H1 (cell line): ENCODE results near the gene PHKG2. TPM values are rescaled to one million over a fixed set of nuclear protein-coding genes. Genes with fewer than 3 reads are reported as not detected.

Experiments
- BACH1 ChIP-seq: IDR thresholded peaks from 2 replicates; pipeline ENCODE4 v1.6.1; 2012; ENCODE audit warnings: low read length, improper control_type of control experiment
- CTCF ChIP-seq, 3 experiments: IDR thresholded peaks; 1 replicate in 2 of 3; 2 replicates in 1 of 3; pipeline versions ENCODE4 v1.5.1 to v1.6.1; 2011; ENCODE audit warnings: low read length in 3 of 3, mild to moderate bottlenecking in 3 of 3, inconsistent platforms in 2 of 3, low read depth in 1 of 3, moderate library complexity in 1 of 3; ENCODE audit not compliant: insufficient read depth in 1 of 3; ENCODE audit errors: control extremely low read depth in 1 of 3
- EZH2 ChIP-seq: fragments of 200-600 bp; sonication (generic); IDR thresholded peaks from 2 replicates; pipeline ENCODE4 v1.7.1; 2012; ENCODE audit warnings: low read depth, mild to moderate bottlenecking, moderate library complexity, low read length, inconsistent platforms; ENCODE audit not compliant: severe bottlenecking
- HDAC6 ChIP-seq: IDR thresholded peaks from one replicate; pipeline ENCODE4 v1.7.1; 2012; ENCODE audit warnings: low read depth, mild to moderate bottlenecking, inconsistent platforms, low read length, moderate library complexity
- SP2 ChIP-seq: IDR thresholded peaks from 2 replicates; pipeline ENCODE4 v1.6.1; 2012; ENCODE audit warnings: mild to moderate bottlenecking, low read length, inconsistent platforms
- TAF7 ChIP-seq: optimal IDR thresholded peaks from 2 replicates; pipeline ENCODE3; 2011; ENCODE audit warnings: low read depth, mild to moderate bottlenecking, inconsistent platforms, low read length, moderate library complexity, borderline replicate concordance
- polyA plus RNA-seq, 7 experiments: library from polyadenylated mRNA; depleted of rRNA in 3 of 7; stranded (reverse) in 5 of 7; unstranded in 2 of 7; fragments of >200 nt in 5 of 7; fragments of 200-250 nt in 2 of 7; gene quantifications; 1 replicate in 5 of 7; 2 replicates in 1 of 7; 4 replicates in 1 of 7; pipeline versions ENCODE4 v1.2.1 to v1.2.3, GENCODE V29; 2011 to 2013; ENCODE audit warnings: missing spikeins in 2 of 7, mixed read lengths in 2 of 7
- total RNA-seq: library from RNA; stranded (reverse); fragmentation: NEBNext Ultra II Directional; extraction: Animal tissue kit (Norgen Biotek cat#: 25700); gene quantifications from 2 replicates; pipeline ENCODE4 v1.2.1, GENCODE V29; 2021
- TF ChIP-seq, protein P1 (sequence below): fragments of 300-600 bp; sonication (generic); IDR thresholded peaks from 2 replicates; pipeline ENCODE4 v1.7.1; 2012; ENCODE audit warnings: low read length, moderate library complexity, mild to moderate bottlenecking, inconsistent platforms; ENCODE audit not compliant: insufficient replicate concordance

Gene PHKG2
- total and polyA plus RNA-seq, 2 of the 8 experiments (the other 6 are each of a cell fraction or from before 2014, with no cell fraction given) = 36.0 to 53.4 TPM

DNA sequence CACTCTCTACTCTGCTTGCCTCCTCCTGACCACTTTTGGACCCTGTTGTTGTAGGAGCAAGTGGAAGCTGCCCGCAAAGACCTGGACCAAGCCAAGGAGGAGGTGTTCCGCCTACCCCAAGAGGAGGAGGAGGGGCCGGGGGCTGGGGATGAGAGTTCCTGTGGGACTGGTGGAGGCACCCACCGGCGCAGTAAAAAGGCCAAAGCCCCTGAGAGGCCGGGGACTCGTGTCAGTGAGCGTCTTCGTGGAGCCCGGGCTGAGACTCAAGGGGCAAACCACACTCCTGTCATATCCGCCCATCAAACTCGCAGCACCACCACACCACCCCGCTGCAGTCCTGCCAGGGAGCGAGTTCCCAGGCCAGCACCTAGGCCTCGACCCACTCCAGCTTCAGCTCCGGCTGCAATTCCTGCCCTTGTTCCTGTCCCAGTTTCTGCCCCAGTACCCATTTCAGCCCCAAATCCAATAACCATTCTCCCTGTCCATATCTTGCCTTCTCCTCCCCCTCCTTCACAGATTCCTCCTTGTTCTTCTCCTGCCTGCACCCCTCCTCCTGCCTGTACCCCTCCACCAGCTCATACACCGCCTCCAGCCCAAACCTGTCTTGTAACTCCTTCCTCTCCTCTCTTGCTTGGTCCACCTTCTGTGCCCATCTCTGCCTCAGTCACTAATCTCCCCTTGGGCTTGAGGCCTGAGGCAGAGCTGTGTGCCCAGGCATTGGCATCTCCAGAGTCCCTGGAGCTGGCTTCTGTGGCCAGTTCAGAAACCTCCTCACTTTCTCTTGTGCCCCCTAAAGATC, 11.0 kb upstream of the PHKG2 start (continued):
- TF ChIP-seq, protein P1, sequence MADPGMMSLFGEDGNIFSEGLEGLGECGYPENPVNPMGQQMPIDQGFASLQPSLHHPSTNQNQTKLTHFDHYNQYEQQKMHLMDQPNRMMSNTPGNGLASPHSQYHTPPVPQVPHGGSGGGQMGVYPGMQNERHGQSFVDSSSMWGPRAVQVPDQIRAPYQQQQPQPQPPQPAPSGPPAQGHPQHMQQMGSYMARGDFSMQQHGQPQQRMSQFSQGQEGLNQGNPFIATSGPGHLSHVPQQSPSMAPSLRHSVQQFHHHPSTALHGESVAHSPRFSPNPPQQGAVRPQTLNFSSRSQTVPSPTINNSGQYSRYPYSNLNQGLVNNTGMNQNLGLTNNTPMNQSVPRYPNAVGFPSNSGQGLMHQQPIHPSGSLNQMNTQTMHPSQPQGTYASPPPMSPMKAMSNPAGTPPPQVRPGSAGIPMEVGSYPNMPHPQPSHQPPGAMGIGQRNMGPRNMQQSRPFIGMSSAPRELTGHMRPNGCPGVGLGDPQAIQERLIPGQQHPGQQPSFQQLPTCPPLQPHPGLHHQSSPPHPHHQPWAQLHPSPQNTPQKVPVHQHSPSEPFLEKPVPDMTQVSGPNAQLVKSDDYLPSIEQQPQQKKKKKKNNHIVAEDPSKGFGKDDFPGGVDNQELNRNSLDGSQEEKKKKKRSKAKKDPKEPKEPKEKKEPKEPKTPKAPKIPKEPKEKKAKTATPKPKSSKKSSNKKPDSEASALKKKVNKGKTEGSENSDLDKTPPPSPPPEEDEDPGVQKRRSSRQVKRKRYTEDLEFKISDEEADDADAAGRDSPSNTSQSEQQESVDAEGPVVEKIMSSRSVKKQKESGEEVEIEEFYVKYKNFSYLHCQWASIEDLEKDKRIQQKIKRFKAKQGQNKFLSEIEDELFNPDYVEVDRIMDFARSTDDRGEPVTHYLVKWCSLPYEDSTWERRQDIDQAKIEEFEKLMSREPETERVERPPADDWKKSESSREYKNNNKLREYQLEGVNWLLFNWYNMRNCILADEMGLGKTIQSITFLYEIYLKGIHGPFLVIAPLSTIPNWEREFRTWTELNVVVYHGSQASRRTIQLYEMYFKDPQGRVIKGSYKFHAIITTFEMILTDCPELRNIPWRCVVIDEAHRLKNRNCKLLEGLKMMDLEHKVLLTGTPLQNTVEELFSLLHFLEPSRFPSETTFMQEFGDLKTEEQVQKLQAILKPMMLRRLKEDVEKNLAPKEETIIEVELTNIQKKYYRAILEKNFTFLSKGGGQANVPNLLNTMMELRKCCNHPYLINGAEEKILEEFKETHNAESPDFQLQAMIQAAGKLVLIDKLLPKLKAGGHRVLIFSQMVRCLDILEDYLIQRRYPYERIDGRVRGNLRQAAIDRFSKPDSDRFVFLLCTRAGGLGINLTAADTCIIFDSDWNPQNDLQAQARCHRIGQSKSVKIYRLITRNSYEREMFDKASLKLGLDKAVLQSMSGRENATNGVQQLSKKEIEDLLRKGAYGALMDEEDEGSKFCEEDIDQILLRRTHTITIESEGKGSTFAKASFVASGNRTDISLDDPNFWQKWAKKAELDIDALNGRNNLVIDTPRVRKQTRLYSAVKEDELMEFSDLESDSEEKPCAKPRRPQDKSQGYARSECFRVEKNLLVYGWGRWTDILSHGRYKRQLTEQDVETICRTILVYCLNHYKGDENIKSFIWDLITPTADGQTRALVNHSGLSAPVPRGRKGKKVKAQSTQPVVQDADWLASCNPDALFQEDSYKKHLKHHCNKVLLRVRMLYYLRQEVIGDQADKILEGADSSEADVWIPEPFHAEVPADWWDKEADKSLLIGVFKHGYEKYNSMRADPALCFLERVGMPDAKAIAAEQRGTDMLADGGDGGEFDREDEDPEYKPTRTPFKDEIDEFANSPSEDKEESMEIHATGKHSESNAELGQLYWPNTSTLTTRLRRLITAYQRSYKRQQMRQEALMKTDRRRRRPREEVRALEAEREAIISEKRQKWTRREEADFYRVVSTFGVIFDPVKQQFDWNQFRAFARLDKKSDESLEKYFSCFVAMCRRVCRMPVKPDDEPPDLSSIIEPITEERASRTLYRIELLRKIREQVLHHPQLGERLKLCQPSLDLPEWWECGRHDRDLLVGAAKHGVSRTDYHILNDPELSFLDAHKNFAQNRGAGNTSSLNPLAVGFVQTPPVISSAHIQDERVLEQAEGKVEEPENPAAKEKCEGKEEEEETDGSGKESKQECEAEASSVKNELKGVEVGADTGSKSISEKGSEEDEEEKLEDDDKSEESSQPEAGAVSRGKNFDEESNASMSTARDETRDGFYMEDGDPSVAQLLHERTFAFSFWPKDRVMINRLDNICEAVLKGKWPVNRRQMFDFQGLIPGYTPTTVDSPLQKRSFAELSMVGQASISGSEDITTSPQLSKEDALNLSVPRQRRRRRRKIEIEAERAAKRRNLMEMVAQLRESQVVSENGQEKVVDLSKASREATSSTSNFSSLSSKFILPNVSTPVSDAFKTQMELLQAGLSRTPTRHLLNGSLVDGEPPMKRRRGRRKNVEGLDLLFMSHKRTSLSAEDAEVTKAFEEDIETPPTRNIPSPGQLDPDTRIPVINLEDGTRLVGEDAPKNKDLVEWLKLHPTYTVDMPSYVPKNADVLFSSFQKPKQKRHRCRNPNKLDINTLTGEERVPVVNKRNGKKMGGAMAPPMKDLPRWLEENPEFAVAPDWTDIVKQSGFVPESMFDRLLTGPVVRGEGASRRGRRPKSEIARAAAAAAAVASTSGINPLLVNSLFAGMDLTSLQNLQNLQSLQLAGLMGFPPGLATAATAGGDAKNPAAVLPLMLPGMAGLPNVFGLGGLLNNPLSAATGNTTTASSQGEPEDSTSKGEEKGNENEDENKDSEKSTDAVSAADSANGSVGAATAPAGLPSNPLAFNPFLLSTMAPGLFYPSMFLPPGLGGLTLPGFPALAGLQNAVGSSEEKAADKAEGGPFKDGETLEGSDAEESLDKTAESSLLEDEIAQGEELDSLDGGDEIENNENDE = no peak
- TF ChIP-seq SP2 (no peak), HDAC6 (no peak), BACH1 (no peak), TAF7 (no peak), CTCF (IDR thresholded peaks at IDR 0.05; ENCODE audit: control extremely low read depth in 1 of 3, insufficient read depth in 1 of 3, low read depth in 1 of 3, low read length in 3 of 3) (no peak), EZH2 (no peak)
